Measurements from ENCODE around the gene CSMD2. TPM values are rescaled to one million over a fixed set of nuclear protein-coding genes. Genes with fewer than 3 reads are reported as not detected.

The CSMD2 gene
- polyA plus RNA-seq, 2 donors: 0.02 to 0.08 TPM

DNA sequence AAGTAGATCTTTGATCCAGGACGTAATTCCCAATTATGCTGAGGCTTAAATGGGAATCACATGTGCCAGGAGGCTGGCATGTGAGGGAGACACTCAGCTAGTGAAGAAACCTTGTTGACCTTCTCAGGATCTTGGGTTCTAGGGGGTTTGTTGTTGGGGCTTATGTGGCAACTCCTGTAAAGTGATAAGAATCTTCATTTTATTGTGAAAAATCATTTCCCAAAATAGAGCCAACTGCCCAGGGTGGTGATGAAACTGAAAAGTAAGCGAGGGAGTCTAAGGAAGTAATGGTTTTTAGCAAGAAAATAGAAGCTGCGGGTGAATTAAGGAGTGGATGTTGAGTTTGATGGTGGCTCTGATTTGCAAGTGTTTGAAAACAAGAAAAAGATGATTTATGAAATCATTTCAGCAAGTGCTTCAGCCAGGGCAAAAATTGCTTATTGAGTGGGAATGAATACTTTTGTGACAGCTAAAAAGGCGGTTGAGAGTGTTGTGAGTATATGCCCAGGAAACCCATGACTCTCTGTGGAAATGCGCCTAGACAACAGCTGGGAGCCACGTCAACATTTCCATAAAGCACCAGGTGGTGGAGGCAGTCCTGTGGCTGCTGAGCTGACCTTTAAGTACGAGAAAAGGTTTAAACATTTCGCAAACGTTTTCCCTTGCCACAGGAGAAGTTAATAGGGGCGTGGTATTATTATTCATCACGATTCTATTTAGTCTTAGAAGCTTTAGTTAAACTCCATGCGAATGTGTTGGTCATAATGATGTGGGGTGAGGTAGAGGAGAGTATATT is 198.5 kb downstream of the CSMD2 start:
- Histone ChIP-seq H3K27me3 (ENCODE audit: control insufficient read depth in 1 of 2, insufficient read depth in 2 of 2, low read length in 2 of 2) (no peaks in the 10 kb centered on the region), H3K27ac (ENCODE audit: low read depth in 2 of 2, low read length in 1 of 2) (no peak overlapping the region), H3K4me3 (ENCODE audit: low read depth in 1 of 2, low read length in 2 of 2) (no peak overlapping the region), H3K36me3 (ENCODE audit: control insufficient read depth in 2 of 2, insufficient read depth in 2 of 2, low read length in 1 of 2) (no peaks in the 10 kb centered on the region), H3K9me3 (ENCODE audit: control insufficient read depth in 2 of 2, insufficient read depth in 1 of 2, low read depth in 1 of 2, low read length in 1 of 2) (peaks cover 0 to 3% of the 10 kb centered on the region in 2 donors), H3K4me1 (ENCODE audit: control insufficient read depth in 2 of 2, insufficient read depth in 2 of 2, low read length in 1 of 2) (peaks cover 0 to 4% of the 10 kb centered on the region in 2 donors)
- 63% methylated on average over 12 of the region's 12 CpGs for WGBS, 2 donors

DNA sequence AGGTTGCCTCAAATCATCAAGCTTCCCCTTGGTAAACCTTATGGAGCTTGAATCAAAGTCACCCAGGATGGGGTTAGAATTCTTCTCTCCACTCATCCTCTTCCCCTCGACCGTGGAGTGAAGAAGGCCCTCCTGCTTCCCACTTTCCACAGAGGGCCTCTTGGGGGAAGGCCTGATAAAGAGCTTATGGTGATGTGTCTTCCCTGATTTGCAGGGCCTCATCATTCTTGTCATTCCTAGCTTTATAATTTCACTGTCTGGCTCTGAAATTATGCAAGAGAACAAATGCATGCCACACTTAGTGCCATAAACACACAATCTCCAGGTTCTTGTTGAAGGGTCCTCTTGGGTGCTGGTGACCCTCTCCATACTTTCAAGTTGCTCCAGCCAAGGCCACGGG is 199.9 kb downstream of the CSMD2 start:
- Histone ChIP-seq H3K4me1 (ENCODE audit: control insufficient read depth in 2 of 2, insufficient read depth in 2 of 2, low read length in 1 of 2) (no peaks in the 10 kb centered on the region), H3K4me3 (ENCODE audit: low read depth in 1 of 2, low read length in 2 of 2) (no peak overlapping the region), H3K9me3 (ENCODE audit: control insufficient read depth in 2 of 2, insufficient read depth in 1 of 2, low read depth in 1 of 2, low read length in 1 of 2) (no peaks in the 10 kb centered on the region), H3K27me3 (ENCODE audit: control insufficient read depth in 1 of 2, insufficient read depth in 2 of 2, low read length in 2 of 2) (no peaks in the 10 kb centered on the region), H3K27ac (ENCODE audit: low read depth in 2 of 2, low read length in 1 of 2) (no peak overlapping the region), H3K36me3 (ENCODE audit: control insufficient read depth in 2 of 2, insufficient read depth in 2 of 2, low read length in 1 of 2) (no peaks in the 10 kb centered on the region)
- 76 to 78% methylated on average over 3 of the region's 3 CpGs for WGBS, 2 donors

DNA sequence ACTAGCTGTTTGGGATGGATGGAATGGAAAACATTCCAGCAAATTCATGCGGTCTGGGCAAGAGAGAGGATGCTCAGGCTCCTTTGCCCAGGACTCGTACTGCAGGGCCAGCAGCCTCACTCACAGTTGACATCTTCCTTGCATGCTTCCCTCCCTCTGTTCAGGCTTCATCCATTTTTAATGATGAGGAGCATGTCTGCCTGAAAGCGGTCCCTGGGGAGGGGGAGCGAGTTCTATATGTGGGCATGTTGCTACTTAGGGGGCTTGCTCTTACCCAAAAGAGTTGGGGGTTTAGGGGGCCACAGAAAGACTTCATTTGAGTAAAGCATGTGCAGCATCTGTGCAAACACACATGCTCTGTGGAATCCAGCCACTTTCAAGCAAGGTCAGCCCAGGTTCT is 203.0 kb downstream of the CSMD2 start:
- WGBS, 2 donors: 83 to 89% methylated on average over 4 of the region's 4 CpGs
- Histone ChIP-seq H3K36me3 (ENCODE audit: control insufficient read depth in 2 of 2, insufficient read depth in 2 of 2, low read length in 1 of 2) (no peaks in the 10 kb centered on the region), H3K9me3 (ENCODE audit: control insufficient read depth in 2 of 2, insufficient read depth in 1 of 2, low read depth in 1 of 2, low read length in 1 of 2) (no peaks in the 10 kb centered on the region), H3K27me3 (ENCODE audit: control insufficient read depth in 1 of 2, insufficient read depth in 2 of 2, low read length in 2 of 2) (no peaks in the 10 kb centered on the region), H3K27ac (ENCODE audit: low read depth in 2 of 2, low read length in 1 of 2) (no peak overlapping the region), H3K4me1 (ENCODE audit: control insufficient read depth in 2 of 2, insufficient read depth in 2 of 2, low read length in 1 of 2) (no peaks in the 10 kb centered on the region), H3K4me3 (ENCODE audit: low read depth in 1 of 2, low read length in 2 of 2) (no peak overlapping the region)

DNA sequence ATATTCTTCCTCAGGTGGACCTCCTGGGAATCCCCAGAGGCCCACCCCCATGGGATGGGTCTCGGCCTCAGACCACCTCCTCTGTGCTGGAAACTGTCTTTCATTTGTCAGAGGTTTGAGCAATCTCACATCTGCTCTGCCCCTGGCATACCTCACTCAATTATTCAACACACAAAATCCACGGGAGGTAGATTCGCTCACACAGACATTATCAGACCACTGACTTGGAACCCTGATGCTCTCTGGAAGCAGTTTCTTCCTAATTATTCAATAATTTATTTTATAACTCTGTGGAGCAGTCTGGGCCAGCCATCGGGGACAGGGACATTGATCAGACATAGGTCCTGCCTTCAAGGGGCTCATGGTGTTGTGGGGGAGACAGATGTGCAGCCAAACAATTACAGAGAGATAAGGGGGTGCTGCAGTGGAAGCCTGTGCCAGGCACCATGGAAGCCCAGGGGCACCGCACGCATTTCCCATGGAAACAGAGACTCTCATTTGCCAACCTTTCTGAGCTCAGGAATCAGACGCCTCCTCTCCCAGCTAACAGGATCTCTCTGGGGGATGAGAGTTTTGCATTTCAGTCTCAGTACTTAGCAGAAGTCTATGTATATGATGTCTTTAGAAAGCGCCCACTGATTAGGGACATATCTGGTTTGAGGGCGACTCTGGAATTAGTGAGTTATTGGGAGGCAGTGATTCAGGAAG is 204.7 kb downstream of the CSMD2 start:
- Histone ChIP-seq H3K27ac (ENCODE audit: low read depth in 2 of 2, low read length in 1 of 2) (no peak overlapping the region), H3K27me3 (ENCODE audit: control insufficient read depth in 1 of 2, insufficient read depth in 2 of 2, low read length in 2 of 2) (no peaks in the 10 kb centered on the region), H3K4me3 (ENCODE audit: low read depth in 1 of 2, low read length in 2 of 2) (no peak overlapping the region), H3K36me3 (ENCODE audit: control insufficient read depth in 2 of 2, insufficient read depth in 2 of 2, low read length in 1 of 2) (no peaks in the 10 kb centered on the region), H3K4me1 (ENCODE audit: control insufficient read depth in 2 of 2, insufficient read depth in 2 of 2, low read length in 1 of 2) (no peaks in the 10 kb centered on the region), H3K9me3 (ENCODE audit: control insufficient read depth in 2 of 2, insufficient read depth in 1 of 2, low read depth in 1 of 2, low read length in 1 of 2) (no peaks in the 10 kb centered on the region)
- 86 to 87% methylated on average over 9 of the region's 9 CpGs for WGBS, 2 donors

DNA sequence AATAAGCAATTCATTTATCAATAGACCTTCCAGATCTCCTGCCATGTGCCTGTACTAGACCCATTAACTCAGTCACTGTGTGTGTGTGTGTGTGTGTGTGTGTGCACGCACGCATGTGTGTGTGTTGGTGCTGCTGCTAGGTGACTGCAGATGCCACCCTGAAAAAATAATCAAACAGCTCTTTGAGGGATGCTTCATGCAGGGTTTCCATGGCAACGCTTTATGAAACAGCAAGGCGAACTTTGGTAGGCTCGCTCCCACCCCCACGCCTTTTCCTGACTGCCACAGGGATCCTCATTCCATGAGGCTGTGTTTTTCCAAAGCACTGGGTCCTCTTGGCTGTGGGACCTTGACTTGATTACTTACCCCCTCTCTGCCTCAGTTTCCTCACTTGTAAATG is 207.2 kb downstream of the CSMD2 start:
- 83 to 87% methylated on average over 6 of the region's 6 CpGs for WGBS, 2 donors
- H3K4me1 ChIP-seq (ENCODE audit: control insufficient read depth in 2 of 2, insufficient read depth in 2 of 2, low read length in 1 of 2): no peaks in the 10 kb centered on the region
- no peaks in the 10 kb centered on the region for H3K27me3 ChIP-seq (ENCODE audit: control insufficient read depth in 1 of 2, insufficient read depth in 2 of 2, low read length in 2 of 2)
- H3K27ac ChIP-seq (ENCODE audit: low read depth in 2 of 2, low read length in 1 of 2): no peak overlapping the region
- no peak overlapping the region for H3K4me3 ChIP-seq (ENCODE audit: low read depth in 1 of 2, low read length in 2 of 2)
- H3K9me3 ChIP-seq (ENCODE audit: control insufficient read depth in 2 of 2, insufficient read depth in 1 of 2, low read depth in 1 of 2, low read length in 1 of 2): no peaks in the 10 kb centered on the region
- no peaks in the 10 kb centered on the region for H3K36me3 ChIP-seq (ENCODE audit: control insufficient read depth in 2 of 2, insufficient read depth in 2 of 2, low read length in 1 of 2)

DNA sequence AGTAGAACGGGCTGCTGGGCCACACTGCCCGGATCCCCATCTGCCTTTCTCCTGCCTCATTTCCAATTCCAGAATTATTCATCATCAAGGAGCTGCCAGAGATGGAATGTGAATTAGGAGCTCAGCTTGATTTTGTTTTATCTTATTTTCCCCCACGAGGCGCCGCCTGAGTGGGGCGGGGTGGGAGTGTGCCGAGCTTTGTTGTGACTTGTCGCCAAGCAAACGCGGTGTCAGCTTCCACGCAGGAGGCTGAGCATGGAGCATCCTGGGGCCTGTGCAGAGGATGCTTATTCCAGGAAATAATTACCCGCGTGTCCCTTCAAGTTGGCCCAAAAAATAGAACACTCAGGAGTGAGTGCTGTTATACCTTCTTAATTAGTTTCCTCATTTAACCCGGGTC is 209.9 kb downstream of the CSMD2 start:
- WGBS, 2 donors: 58 to 73% methylated on average over 14 of the region's 14 CpGs
- Histone ChIP-seq H3K4me3 (ENCODE audit: low read depth in 1 of 2, low read length in 2 of 2) (no peak overlapping the region), H3K27ac (ENCODE audit: low read depth in 2 of 2, low read length in 1 of 2) (no peak overlapping the region), H3K9me3 (ENCODE audit: control insufficient read depth in 2 of 2, insufficient read depth in 1 of 2, low read depth in 1 of 2, low read length in 1 of 2) (no peaks in the 10 kb centered on the region), H3K27me3 (ENCODE audit: control insufficient read depth in 1 of 2, insufficient read depth in 2 of 2, low read length in 2 of 2) (no peaks in the 10 kb centered on the region), H3K4me1 (ENCODE audit: control insufficient read depth in 2 of 2, insufficient read depth in 2 of 2, low read length in 1 of 2) (no peaks in the 10 kb centered on the region), H3K36me3 (ENCODE audit: control insufficient read depth in 2 of 2, insufficient read depth in 2 of 2, low read length in 1 of 2) (no peaks in the 10 kb centered on the region)

DNA sequence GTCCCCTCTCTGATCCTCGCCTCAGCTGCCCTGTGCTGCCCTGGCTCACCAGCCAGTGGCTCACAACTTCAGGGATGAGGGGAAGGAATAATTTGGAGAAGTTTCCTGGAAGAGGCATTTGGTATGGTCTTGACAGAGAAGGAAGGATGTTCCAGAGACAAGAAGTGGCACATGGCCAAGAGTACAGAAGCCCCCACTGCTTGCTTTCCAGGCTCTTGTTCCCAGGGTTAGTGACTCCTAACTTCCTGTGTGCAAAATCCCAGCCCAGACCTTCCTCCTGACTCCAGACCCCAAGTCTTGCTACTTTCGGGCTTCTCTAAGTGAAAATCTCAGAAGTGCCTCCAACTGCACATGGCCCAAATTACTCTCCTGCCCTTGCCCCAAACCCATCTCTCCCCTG is 215.5 kb downstream of the CSMD2 start:
- no peak overlapping the region for H3K27ac ChIP-seq (ENCODE audit: low read depth in 2 of 2, low read length in 1 of 2)
- 81 to 84% methylated on average over 2 of the region's 2 CpGs for WGBS, 2 donors
- no peak overlapping the region for H3K4me3 ChIP-seq (ENCODE audit: low read depth in 1 of 2, low read length in 2 of 2)
- H3K9me3 ChIP-seq (ENCODE audit: control insufficient read depth in 2 of 2, insufficient read depth in 1 of 2, low read depth in 1 of 2, low read length in 1 of 2): no peaks in the 10 kb centered on the region
- no peaks in the 10 kb centered on the region for H3K27me3 ChIP-seq (ENCODE audit: control insufficient read depth in 1 of 2, insufficient read depth in 2 of 2, low read length in 2 of 2)
- no peaks in the 10 kb centered on the region for H3K36me3 ChIP-seq (ENCODE audit: control insufficient read depth in 2 of 2, insufficient read depth in 2 of 2, low read length in 1 of 2)
- no peaks in the 10 kb centered on the region for H3K4me1 ChIP-seq (ENCODE audit: control insufficient read depth in 2 of 2, insufficient read depth in 2 of 2, low read length in 1 of 2)

DNA sequence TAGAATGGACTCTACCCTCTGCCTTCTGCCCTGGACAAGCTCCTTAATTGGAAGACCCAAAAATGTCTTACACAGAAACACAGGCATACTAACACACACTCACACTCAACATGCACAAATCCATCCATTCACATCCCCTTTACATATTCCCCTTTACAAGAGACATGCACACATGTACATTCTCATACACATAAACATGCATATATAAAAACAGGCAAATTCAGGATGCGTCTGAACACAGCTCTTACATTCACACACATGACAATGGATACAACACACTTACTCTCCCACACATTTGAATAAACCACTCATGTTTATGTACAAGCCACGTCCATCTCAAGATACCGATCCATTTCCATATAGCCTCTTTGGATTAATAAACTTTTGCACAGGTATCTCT is 216.7 kb downstream of the CSMD2 start:
- H3K4me3 ChIP-seq (ENCODE audit: low read depth in 1 of 2, low read length in 2 of 2): no peak overlapping the region
- WGBS, 2 donors: 85 to 86% methylated on average over 3 of the region's 3 CpGs
- no peaks in the 10 kb centered on the region for H3K4me1 ChIP-seq (ENCODE audit: control insufficient read depth in 2 of 2, insufficient read depth in 2 of 2, low read length in 1 of 2)
- no peaks in the 10 kb centered on the region for H3K36me3 ChIP-seq (ENCODE audit: control insufficient read depth in 2 of 2, insufficient read depth in 2 of 2, low read length in 1 of 2)
- no peaks in the 10 kb centered on the region for H3K9me3 ChIP-seq (ENCODE audit: control insufficient read depth in 2 of 2, insufficient read depth in 1 of 2, low read depth in 1 of 2, low read length in 1 of 2)
- H3K27ac ChIP-seq (ENCODE audit: low read depth in 2 of 2, low read length in 1 of 2): no peak overlapping the region
- no peaks in the 10 kb centered on the region for H3K27me3 ChIP-seq (ENCODE audit: control insufficient read depth in 1 of 2, insufficient read depth in 2 of 2, low read length in 2 of 2)

DNA sequence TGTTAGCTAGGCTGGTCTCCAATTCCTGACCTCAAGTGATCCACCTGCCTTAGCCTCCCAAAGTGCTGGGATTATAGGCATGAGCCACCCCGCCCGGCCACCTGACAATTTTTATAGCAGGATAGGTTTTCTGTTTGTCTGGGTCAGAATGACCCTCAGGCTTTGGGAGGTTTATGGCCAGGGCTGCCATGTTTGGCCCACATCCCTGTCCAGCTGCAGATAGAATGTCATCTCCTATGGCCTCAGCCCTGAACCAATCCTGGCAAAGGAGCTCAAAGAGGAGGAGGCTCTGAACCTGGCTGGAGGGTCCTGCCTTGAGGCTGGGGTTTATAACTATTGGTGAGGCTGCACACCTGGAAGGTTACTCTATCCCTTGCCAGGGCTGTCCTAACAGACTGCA is 218.2 kb downstream of the CSMD2 start:
- Histone ChIP-seq H3K27me3 (ENCODE audit: control insufficient read depth in 1 of 2, insufficient read depth in 2 of 2, low read length in 2 of 2) (no peaks in the 10 kb centered on the region), H3K9me3 (ENCODE audit: control insufficient read depth in 2 of 2, insufficient read depth in 1 of 2, low read depth in 1 of 2, low read length in 1 of 2) (no peaks in the 10 kb centered on the region), H3K36me3 (ENCODE audit: control insufficient read depth in 2 of 2, insufficient read depth in 2 of 2, low read length in 1 of 2) (no peaks in the 10 kb centered on the region), H3K27ac (ENCODE audit: low read depth in 2 of 2, low read length in 1 of 2) (no peak overlapping the region), H3K4me1 (ENCODE audit: control insufficient read depth in 2 of 2, insufficient read depth in 2 of 2, low read length in 1 of 2) (no peaks in the 10 kb centered on the region), H3K4me3 (ENCODE audit: low read depth in 1 of 2, low read length in 2 of 2) (no peak overlapping the region)
- WGBS, 2 donors: 87 to 94% methylated on average over 2 of the region's 2 CpGs

DNA sequence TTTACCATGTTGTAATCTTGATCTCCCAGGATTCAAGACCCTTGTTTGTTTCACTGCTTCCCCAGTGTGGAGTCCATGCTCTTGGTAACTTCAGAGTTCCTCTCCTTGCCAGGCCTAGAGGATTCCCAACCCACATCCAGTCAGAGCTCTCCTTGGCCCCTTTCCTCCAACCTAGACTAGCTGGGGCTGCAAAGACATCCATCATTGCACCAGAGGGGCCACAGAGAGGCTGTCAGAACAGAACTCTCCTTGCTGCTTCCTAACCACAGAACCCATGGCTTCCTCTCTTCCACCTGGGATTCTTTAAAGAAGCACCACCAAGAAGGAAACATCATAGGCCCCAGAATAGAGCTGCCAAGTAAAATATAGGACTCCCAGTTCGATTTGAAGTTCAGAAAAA is 220.2 kb downstream of the CSMD2 start:
- WGBS, 2 donors: 28 to 37% methylated on average over 1 of the region's 1 CpG
- no peaks in the 10 kb centered on the region for H3K36me3 ChIP-seq (ENCODE audit: control insufficient read depth in 2 of 2, insufficient read depth in 2 of 2, low read length in 1 of 2)
- H3K27me3 ChIP-seq (ENCODE audit: control insufficient read depth in 1 of 2, insufficient read depth in 2 of 2, low read length in 2 of 2): no peaks in the 10 kb centered on the region
- H3K27ac ChIP-seq (ENCODE audit: low read depth in 2 of 2, low read length in 1 of 2): no peak overlapping the region
- H3K4me3 ChIP-seq (ENCODE audit: low read depth in 1 of 2, low read length in 2 of 2): no peak overlapping the region
- no peaks in the 10 kb centered on the region for H3K9me3 ChIP-seq (ENCODE audit: control insufficient read depth in 2 of 2, insufficient read depth in 1 of 2, low read depth in 1 of 2, low read length in 1 of 2)
- H3K4me1 ChIP-seq (ENCODE audit: control insufficient read depth in 2 of 2, insufficient read depth in 2 of 2, low read length in 1 of 2): no peaks in the 10 kb centered on the region
